ENCODE measurements around the gene FOXO1.

Gene FOXO1

DNA sequence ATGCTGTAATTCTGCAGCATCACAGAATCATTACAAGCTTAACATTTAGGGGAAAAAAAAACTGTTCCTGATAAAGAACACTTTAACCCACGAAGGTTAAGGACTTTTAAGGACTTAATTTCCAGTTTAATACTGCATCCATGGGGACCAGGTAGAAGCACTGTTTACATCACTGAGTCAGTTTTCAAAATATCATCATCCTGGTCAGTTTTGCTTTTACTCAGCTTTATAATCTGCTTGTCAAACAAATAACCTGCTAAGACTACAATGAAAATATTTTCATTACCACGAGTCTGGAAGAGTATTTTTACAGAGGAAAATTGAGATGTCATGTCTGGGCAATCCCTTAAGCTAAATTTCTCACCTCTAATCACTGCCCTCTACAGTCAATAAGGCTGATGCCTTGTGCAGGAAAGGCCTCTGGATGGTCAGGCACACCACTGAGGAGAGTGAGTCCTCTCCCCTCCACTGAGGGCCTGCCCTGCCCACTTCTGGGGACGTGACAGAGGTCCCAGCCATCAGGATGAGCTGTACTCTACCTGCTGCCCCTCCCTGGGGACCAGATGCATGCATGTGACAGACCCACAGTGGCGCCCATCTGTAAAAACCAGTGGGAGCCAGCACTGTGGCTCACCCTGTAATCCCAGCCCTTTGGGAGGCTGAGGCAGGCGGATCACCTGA, 31.0 kb downstream of the FOXO1 start:
- no peak for DNase-seq

DNA sequence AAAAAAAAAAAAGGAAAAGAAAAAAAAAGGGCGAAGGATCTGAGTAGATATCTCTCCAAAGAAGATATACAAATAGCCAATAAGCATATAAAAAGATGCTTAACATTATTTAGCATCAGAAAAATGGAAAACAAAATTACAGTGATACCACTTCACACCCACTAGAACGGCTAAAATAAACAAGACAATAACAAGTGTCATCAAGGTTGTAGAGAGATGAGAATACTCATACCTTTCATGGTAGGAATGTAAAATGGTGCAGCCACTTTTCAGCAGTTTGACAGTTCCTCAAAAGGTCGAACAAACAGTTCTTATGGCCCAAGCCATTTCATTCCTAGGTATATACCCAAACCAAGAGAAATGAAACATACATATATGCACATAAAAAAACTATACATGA, 33.5 kb downstream of the FOXO1 start:
- DNase-seq = no peak

DNA sequence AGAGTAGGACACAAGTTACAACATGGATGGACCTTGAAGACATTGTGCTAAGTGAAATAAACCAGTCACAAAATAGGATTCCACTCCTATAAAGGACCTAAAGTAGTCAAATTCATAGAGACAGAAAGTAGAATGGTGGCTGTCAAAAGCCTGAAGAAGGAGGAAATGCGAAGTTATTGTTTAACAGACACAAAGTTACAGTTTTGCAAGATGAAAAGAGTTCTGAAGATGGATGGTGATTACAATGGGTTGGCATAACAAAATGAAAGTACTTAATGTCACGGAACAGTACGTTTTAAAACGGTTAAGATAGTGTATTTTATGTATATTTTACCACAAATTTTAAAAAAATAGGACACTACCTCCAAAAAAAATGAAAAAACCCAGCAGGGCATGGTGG, 34.8 kb downstream of the FOXO1 start:
- DNase-seq = no peak

DNA sequence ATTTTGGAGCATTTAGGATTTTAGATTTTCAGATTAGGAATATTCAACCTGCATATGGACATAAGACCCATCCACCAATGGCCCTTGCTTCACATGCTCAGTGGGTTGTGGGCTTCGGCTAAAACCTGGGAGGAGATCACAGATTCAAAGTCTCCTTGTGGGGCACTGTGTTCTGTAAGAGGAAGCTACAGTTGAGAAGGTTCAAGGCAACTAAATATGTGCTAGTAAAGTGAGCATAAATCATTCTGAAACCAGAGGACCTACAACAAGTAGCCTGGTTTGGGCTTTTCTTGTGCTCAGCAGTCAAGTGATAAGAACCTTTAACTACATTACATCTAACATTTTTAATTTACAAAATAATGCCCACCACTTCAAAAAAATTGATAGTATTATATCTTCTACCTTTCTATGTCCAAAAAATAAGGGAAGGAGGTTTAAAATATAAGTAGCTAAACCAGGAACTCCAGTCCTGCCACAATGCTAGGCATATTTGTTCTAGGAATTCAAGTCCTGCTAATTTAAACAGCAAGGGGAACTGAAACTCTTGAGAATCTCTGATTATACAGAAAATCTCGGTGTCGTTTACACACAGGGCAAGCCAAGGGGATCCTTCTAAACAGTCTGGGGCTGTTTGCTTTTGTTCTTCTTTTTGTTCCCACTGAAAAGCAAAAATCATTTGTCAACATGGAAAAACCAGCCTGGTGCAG, 36.6 kb downstream of the FOXO1 start:
- no peak for DNase-seq

DNA sequence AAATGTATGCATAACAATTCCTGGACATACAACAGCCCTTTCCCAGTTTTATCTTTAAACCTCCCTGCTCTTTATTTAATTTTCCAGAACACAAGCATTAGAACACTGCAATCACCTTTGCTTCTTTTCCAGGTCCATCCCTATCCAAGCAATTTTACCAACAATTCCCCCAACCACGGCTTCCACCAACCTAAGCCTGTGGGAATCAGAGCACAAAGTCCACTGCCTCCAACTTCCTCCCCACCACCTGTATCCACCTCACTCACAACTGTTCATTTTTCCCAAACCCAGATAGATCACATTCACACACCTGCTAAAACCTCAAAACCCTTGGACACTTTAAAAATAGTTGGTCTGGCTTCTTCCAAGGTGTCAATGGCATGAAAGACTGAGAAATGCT, 39.5 kb downstream of the FOXO1 start:
- no peak for DNase-seq

GRCh38 chr13:40626561-40626960, 39.9 kb downstream of the FOXO1 start:
- no peak for DNase-seq

DNA sequence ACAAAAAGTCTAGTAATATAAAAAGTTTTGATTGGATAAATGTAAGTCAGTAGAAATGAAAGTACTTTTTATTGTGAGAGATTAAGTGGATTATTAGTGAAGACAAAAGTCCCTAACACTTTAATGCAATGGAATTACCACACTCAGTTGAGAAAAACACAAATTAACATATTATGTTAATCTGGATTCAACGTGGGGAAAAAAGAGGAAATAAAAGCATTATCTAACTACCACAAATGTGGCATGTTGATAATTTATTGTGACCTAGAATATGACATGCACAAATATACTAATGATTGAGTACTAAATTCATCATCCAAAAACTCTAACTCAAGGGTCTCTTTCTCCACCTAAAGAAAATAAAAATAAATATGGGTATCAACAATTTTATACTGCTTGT, 41.5 kb downstream of the FOXO1 start:
- no peak for DNase-seq

DNA sequence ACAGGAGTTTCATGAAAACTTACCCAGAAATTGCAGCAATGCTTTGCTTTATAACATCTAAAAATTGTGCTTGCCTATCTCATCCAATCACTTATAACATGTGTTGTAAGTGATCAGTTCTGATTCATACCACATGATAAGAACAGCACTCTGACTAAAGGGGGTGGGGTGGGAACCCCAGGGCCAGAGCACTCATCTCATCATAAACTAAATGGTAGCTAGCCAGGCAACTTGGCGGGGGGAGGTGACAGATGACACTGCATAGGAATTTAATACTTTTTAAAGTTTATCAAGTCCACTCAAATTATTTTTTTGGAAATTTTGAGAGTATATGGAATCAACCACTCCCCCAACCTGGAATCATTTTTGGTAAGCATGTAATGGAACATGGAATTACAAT, 42.1 kb downstream of the FOXO1 start:
- no peak for DNase-seq

DNA sequence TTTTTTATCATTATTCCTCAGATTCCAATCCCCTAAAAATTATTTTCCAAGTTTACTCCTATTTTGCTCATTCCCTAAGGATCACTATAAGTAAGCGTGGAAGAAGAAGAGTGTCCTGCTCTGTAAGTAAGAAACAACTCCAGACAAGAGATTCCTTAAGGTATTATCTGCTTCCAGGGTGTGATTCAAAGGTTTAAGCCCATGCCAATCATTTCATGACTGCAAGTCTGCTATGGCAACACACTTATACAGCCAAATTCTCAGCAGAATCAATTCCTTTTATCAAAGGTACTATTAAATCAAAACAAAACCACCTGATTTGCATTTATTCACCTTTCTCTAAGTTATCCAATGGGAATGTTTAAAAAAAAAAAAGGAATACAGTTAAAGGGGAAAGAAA, 43.7 kb downstream of the FOXO1 start:
- no peak for DNase-seq

DNA sequence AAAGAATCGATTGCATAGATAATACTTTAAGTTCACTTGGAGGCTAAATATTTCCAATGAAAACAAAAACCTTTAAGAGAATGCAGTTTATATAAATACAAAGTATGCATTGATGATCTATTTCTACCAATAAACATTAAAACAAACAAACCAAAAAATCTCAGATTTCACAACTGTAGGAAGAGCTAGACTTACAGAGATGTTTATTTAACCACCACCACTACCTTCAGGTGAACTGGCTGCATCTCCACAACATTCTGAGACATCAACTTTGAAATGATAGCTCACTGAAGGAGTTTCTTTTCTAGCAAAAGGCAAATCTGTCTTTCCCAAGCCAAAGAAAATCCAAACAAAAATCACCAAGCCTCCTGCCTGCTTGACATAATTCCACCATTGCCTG, 44.2 kb downstream of the FOXO1 start:
- DNase-seq = no peak

DNA sequence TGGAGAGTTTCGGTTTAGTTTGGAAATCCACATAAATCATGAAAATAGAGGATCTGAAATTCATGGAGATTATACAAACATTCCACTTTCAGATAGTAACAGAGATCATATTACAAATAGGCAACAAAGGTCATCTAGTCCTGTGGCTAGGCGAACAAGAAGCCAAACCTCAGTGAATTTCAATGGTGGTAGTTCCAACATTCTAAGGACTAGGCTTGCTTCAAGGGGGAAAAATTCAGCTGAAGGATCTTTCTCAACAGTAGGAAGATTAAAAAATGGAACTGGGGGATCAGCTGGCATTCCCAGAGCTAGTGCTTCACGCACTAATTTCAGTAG, 47.0 kb downstream of the FOXO1 start:
- DNase-seq = no peak

DNA sequence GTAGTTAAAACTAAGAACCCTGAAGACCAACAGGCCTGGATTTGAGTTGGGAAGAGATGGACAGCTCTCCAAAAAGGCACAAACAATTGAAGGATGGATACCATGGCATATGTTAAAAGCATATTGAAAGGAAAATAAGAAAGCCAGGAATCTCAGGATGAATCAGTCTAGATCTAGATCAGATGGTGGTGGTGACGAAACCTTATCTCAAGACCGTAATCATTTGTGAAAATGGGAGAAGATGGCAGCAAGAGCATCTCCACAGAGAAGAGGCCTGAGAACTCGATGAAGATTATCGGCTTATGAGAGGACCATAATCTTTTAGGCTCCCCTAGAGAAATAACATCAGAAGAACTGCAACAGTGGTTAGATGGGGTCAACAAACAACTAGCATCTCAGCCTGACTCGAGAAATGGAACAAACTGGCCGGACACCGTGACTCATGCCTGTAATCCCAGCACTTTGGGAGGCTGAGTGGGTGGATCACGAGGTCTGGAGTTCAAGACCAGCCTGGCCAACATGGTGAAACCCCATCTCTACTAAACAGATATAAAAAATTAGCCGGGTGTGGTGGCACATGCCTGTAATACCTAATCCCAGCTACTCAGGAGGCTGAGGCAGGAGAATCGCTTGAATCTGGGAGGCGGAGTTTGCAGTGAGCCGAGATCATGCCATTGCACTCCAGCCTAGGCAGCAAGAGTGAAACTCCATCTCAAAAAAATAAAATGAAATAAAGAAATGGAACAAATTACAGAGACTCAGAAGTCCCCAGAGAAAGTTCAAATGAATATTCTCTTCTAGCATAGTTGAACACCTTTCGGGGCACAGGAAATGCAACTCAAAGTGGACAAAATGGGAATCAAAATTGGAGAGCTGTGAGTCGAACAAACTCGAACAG, 47.6 kb downstream of the FOXO1 start:
- no peak for DNase-seq

DNA sequence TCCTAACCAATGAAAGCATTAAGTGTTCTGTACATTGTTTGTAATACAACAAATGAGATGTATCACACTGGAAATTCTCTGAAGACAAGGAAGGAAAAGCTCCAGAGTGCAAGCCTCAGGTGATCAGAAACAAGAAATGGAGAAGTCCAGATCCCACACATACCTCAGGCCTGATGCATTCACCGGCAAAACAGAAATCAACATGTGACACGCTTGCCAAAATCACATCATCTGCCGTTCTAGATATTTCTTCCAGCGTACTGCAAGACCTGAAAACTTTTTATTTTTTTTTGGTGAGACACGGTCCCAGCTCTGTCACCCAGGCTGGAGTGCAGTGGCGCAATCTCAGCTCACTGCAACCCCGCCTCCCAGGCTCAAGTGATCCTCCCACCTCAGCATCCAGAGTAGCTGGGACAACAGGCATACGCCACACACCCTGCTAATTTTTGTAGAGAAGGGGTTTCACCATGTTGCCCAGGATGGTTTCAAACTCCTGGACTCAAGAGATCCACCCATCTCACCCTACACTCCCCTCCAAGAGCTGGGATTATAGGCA, 48.6 kb downstream of the FOXO1 start:
- DNase-seq = no peak

DNA sequence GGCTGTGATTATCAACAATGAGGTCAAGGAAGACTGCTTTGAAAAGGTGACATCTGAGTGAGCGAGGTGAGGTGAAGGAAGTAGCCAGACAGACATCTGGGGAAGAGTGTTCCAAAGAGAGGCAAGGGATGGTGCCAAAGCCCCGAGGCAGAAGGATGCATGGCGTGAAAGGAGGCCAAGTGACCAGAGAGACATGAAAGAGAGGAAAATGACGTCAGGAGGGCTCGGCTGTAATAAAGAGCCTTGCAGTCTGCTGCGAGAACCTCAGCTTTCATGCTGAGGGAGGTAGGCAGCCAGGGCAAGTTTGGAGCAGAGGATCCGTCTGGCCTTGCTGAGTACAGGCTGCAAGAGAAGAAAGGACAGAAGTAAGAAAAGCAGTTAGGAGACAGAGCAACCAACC, 50.8 kb downstream of the FOXO1 start:
- DNase-seq = no peak

DNA sequence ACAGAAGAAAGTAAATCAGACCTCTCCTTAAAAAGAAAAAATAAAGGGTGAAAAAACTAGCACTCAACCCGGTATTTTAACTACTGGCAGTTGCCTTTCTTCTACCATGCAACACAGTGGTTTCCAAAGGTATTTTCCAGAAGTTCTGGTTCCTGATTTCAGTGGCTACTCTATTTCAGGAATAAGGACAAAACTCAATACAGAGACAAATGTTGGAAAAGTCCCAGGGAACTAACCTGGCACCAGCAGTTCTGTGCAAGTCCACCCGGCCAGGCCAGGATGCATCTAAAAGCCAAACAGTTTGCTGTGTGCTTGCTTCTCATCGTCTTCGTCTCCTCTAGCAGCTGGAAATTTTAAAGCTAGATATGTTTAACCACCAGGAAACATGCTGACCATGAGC, 52.5 kb downstream of the FOXO1 start:
- DNase-seq = no peak

DNA sequence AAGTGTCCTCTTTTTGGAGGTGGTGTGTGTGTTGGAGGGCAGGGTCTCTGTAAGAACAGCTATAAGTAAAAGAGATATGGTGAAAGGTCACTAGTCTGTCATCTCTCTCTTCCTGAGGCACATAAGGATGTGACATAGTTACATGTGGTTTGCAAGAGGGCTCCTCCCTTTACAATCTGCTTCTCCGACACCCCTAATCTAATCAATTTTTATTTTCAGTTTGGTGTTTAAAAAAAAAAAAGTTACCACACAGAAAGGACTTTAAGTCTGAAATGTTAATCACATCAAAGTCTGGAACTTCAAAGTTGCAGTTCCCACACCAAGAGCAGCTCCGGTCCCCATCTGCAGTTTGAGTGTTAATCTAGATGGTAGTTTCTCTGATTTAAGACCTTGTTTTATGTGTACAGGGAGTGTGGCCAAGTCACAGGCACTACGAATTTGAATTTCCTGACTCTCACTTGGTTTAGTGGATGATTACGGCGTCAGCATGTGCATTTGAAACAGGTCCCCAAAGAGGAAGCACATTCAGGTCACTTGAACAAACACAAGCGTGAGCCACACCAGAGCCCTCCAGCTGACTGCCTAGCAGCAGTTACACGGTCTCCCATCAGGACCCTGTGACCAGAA, 53.1 kb downstream of the FOXO1 start:
- DNase-seq = no peak

DNA sequence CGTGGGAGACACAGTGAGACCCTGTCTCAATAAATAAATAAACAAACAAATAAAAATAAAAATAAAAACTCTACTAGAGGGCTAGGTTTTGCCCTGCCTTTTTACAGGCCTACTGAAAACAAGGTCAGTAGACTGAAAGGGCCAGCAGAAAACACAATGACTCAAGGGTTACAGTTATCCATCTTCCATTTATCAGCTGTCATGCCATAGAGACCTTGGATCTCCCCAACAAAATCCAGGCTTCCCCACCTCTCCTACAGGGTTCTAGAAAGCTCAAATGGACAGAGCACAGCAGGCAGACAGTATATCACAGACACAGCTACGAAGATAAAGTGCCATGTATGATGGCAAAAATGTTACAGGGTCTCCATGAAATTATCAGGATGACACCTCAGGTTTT, 54.4 kb downstream of the FOXO1 start:
- DNase-seq = no peak

DNA sequence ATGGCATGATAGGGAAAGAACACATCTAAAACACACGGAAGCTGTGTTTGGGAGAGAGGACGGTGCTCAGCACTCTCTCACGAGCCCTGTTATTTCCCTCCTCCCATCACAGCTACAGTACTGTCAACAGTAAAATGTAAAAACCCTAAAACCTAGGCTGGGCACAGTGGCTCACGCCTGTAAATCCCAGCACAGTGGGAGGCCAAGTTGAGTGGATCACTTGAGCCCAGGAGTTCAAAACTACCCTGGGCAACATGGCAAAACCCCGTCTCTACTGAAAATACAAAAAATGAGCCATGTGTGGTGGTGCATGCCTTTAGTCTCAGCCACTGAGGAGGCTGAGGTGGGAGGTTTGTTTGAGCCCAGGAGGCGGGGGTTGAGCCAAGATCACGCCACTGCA, 54.8 kb downstream of the FOXO1 start:
- no peak for DNase-seq

- DNase-seq = no peak
These were observed 55.4 kb downstream of the FOXO1 start for GRCh38 chr13:40611004-40611403.

DNA sequence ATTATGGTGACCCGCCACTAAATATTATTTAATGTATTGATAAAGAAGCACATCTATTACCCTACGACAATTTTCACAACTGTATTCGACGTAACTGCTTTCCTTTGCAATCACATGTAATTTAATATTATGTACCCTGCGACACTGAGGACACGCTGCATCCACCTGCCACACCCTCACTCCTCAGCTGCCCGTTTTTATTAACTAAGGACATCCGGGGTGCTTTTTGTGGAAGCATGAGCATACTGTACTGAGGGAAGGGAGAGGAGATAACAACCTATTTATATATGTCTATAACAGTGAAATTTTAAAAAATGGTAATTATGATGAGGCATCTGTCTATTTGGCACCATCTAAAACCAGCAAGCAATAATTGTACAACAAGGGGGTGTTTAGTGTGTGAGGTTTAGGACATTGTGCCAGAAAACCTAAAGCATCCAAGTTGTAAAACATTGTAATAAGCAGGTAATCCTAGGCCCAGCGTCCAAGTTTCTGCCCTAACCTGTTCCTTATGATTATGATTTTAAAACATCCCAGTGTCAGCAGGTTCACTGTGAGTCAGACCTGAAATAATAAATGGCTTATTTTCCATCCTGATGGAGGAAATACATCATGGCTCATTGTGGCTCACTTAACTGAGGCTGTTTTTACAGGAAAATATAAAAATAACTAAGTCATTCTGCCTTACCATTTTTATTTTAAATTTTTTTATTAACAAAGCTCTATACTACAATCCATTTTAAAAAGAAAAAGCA, 56.3 kb downstream of the FOXO1 start:
- DNase-seq = no peak

DNA sequence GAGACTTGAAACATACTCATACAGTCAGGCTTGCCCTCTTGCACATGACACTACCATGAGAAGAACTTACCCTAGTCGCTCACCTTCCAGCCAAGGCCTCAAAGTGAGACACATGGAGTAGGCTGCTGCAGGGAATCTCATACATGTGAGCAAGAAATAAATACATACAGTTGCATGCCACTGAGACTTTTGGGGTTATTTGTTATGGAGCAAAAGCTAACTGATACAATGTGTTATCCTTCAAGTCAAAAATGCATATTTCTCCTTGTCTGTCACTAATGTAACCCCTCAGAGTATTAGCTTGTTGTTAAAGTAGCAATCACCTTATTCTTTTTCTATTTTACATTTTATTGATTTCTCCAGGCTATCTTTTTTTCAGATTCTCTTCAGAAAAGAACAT, 58.1 kb downstream of the FOXO1 start:
- no peak for DNase-seq

GRCh38 chr13:40605573-40605972, 60.9 kb downstream of the FOXO1 start:
- DNase-seq = no peak

DNA sequence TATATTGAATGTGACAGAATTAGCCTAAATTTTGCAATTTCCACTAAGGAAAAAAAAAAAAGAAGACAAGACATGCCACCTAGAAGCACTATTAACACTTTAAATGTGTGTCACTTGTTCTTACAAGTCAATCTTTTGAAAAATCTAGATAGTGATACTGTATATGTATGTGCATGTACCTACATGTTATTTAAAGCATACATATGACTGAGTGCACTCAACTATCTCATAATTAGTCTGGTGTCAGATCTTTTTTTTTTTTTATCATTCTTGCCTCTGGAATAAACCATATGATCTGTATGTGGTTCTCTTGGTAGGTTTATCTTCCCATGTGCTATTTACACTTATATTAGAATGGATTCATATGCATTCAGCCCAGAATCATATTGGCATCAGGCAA, 62.3 kb downstream of the FOXO1 start:
- no peak for DNase-seq
